K562 (cell line): Measurements from ENCODE around the gene MACROD2.

ENCODE experiments used
- CTCF ChIP-seq, 3 experiments: IDR thresholded peaks in 2 of 3; conservative IDR thresholded peaks in 1 of 3; 2 replicates each; pipeline ENCODE4 v1.5.1; 2011 to 2012; ENCODE audit warnings: low read length in 3 of 3, mild to moderate bottlenecking in 3 of 3, control low read depth in 2 of 3, improper control_type of control experiment in 1 of 3, inconsistent platforms in 1 of 3, low read depth in 1 of 3, mixed read lengths in 1 of 3, moderate library complexity in 1 of 3; ENCODE audit not compliant: insufficient read depth in 2 of 3
- FOXM1 ChIP-seq, 2 experiments: fragments of 450-650 bp in 1 of 2; sonication (generic) in 1 of 2; formaldehyde crosslinking in 1 of 2; IDR thresholded peaks; 2 replicates each; pipeline versions ENCODE4 v1.6.1 to v1.9.0; 2017 to 2022; ENCODE audit warnings: low read depth in 2 of 2, mild to moderate bottlenecking in 2 of 2, missing genetic modification reagents in 1 of 2, moderate library complexity in 1 of 2
- NCOA2 ChIP-seq, 2 experiments: fragments of 450-650 bp; IDR thresholded peaks; 2 replicates each; pipeline ENCODE4 v1.6.1; 2018; ENCODE audit warnings: mild to moderate bottlenecking in 2 of 2, moderate library complexity in 1 of 2; ENCODE audit not compliant: partially characterized antibody in 2 of 2
- REST ChIP-seq, 2 experiments: fragments of 450-650 bp; formaldehyde crosslinking in 1 of 2; IDR thresholded peaks; 2 replicates each; pipeline versions ENCODE4 v1.4.0 to v1.6.1; 2014 to 2020; ENCODE audit warnings: mild to moderate bottlenecking in 2 of 2, borderline replicate concordance in 1 of 2, low read depth in 1 of 2
- ZNF318 ChIP-seq, 2 experiments: fragments of 450-650 bp; IDR thresholded peaks; 2 replicates each; pipeline ENCODE4 v1.6.1; 2016; ENCODE audit warnings: mild to moderate bottlenecking in 2 of 2, borderline replicate concordance in 1 of 2, low read depth in 1 of 2, moderate library complexity in 1 of 2

- TF ChIP-seq FOXM1 (IDR thresholded peaks at IDR 0.05; ENCODE audit: low read depth) (no peak), FOXM1 (CRISPR knock-in tag; IDR thresholded peaks at IDR 0.05; ENCODE audit: low read depth) (no peak), NCOA2 (IDR thresholded peaks at IDR 0.05; ENCODE audit: partially characterized antibody in 2 of 2) (no peak), REST (IDR thresholded peaks at IDR 0.05; ENCODE audit: borderline replicate concordance) (no peak), REST (CRISPR knock-in tag; IDR thresholded peaks at IDR 0.05; ENCODE audit: low read depth) (no peak), CTCF (IDR thresholded peaks at IDR 0.05 in 2 of 3, conservative IDR thresholded peaks at IDR 0.05 in 1 of 3; ENCODE audit: insufficient read depth in 2 of 3, low read depth in 1 of 3, low read length in 3 of 3) (no peak), ZNF318 (IDR thresholded peaks at IDR 0.05; ENCODE audit: borderline replicate concordance in 1 of 2, low read depth in 1 of 2) (no peak)
Observed at GRCh38 chr20:15600565-15600964, 1605.2 kb downstream of the MACROD2 start.
